Activated CD8-positive, alpha-beta T cell treated with anti-CD3 and anti-CD28 coated beads for 36 hours (primary cell): ENCODE results near the gene RPLP2. TPM values are rescaled to one million over a fixed set of nuclear protein-coding genes. Genes with fewer than 3 reads are reported as not detected.
A peak's percentile ranks its signal among the peaks of the same experiment; 100 is the strongest.

Experiments
- ATAC-seq: fragments of 200-7000 bp; cut with Tn5 transposase; one replicate; pipeline ENCODE4 v1.10.0; 2021; ENCODE audit warnings: mild to moderate bottlenecking, moderate library complexity
- CTCF ChIA-PET: fragments of 350-600 bp; sonication (Branson Sonifier 250); formaldehyde crosslinking; loops from one replicate; lab custom pipeline; 2021; ENCODE audit warnings: antibody characterized with exemption; lab: Charles Lee
- POLR2A ChIA-PET: fragments of 350-600 bp; sonication (Branson Sonifier 250); formaldehyde crosslinking; loops from one replicate; lab custom pipeline; 2021; ENCODE audit warnings: antibody characterized with exemption; lab: Charles Lee
- DNase-seq: peaks from one replicate; pipeline ENCODE4 v3.0.0-alpha.2; 2020
- H3K27ac Mint-ChIP-seq: one replicate; pipeline ENCODE4 v1.8.0; 2021; ENCODE audit warnings: mild to moderate bottlenecking, mixed read lengths
- H3K27me3 Mint-ChIP-seq: one replicate; pipeline ENCODE4 v1.8.0; 2021; ENCODE audit warnings: mixed read lengths
- H3K36me3 Mint-ChIP-seq: one replicate; pipeline ENCODE4 v1.8.0; 2021; ENCODE audit warnings: low read depth, mixed read lengths
- H3K4me1 Mint-ChIP-seq: one replicate; pipeline ENCODE4 v1.8.0; 2021; ENCODE audit warnings: low read depth, mixed read lengths
- H3K4me3 Mint-ChIP-seq: one replicate; pipeline ENCODE4 v1.8.0; 2021; ENCODE audit warnings: mild to moderate bottlenecking, moderate library complexity, mixed read lengths
- H3K9me3 Mint-ChIP-seq: one replicate; pipeline ENCODE4 v1.8.0; 2021; ENCODE audit warnings: mixed read lengths
- intact Hi-C: fragments of 100-400 bp; cut with micrococcal nuclease; formaldehyde crosslinking; loops from one replicate; pipeline ENCODE4 v1.10.0; 2022
- total RNA-seq, 2 experiments: library from RNA; stranded (reverse); gene quantifications; one replicate each; pipeline ENCODE4 v1.2.3, GENCODE V29; 2021
- TF ChIP-seq, protein P1 (sequence below): fragments of 200-600 bp; IDR thresholded peaks from one replicate; pipeline ENCODE4 v1.8.0; 2022; ENCODE audit warnings: antibody characterized with exemption, mild to moderate bottlenecking

Gene RPLP2
- total RNA-seq, 2 experiments from 2014 or later, result 3,638 to 3,686 TPM

DNA sequence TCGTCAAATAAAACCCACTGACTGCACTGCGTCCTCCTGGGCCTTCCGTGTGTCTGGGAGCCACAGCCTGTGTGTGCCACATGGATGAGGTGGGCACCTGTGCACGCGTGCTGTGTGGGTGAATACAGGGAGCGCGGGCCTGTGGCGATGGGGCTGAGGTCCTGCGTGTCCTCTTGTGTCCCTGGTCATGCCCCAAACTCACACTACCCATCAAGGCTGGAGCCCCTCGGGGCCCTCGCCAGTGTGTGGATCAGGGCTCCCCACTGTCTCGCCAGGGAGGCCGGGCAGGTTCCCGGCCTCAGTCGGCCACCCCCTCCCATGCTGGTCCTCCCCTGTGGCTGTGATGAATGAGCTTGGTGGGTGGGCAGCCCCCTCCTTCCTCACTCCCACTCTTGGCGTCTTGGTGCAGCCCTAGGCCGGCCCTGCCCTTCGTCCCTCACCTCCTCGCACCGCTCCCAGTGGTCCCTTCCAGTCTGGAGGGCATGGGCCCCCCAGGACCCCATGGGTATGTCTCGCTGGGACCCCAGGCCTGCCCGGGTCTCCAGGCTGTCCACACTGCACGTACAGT is 22.3 kb downstream of the RPLP2 start:
- Mint-ChIP-seq H3K27me3 (peaks cover 40% of the 10 kb centered on the region), H3K4me1 (peaks cover 37% of the 10 kb centered on the region), H3K9me3 (no peaks in the 10 kb centered on the region), H3K36me3 (no peaks in the 10 kb centered on the region), H3K27ac (no peak overlapping the region), H3K4me3 (no peak overlapping the region)
- DNase-seq (no peak), ATAC-seq (no peak)
- intact Hi-C loops, result no loop called here
- ChIA-PET CTCF (interaction anchor here (1.2 to 2.4 kb wide), 2 partner anchors 12 to 106 kb away, joined by 3 to 11 read pairs; partner anchors contain the start of gene PNPLA2), POLR2A (interaction anchor here (0.6 to 21.1 kb wide), 3 partner anchors 9 to 79 kb away, joined by 3 to 273 read pairs (median 81); partner anchors contain the start of genes PNPLA2, POLR2L, RPLP2 and TSPAN4)
- TF ChIP-seq, protein P1, sequence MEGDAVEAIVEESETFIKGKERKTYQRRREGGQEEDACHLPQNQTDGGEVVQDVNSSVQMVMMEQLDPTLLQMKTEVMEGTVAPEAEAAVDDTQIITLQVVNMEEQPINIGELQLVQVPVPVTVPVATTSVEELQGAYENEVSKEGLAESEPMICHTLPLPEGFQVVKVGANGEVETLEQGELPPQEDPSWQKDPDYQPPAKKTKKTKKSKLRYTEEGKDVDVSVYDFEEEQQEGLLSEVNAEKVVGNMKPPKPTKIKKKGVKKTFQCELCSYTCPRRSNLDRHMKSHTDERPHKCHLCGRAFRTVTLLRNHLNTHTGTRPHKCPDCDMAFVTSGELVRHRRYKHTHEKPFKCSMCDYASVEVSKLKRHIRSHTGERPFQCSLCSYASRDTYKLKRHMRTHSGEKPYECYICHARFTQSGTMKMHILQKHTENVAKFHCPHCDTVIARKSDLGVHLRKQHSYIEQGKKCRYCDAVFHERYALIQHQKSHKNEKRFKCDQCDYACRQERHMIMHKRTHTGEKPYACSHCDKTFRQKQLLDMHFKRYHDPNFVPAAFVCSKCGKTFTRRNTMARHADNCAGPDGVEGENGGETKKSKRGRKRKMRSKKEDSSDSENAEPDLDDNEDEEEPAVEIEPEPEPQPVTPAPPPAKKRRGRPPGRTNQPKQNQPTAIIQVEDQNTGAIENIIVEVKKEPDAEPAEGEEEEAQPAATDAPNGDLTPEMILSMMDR, result no peak

GRCh38 chr11:832529-833113 is 22.9 kb downstream of the RPLP2 start, which contains the start of gene CD151:
CD151 (plus strand) TSS chr11:832952; CDS start chr11:836070, 3,118 bp downstream.
- DNase-seq (peak; percentile 66), ATAC-seq (peak; percentile 46)
- no peak within 1 kb of the TSS for H3K27ac Mint-ChIP-seq
- peaks cover 37% of the 10 kb centered on the region for H3K27me3 Mint-ChIP-seq
- ChIA-PET CTCF (interaction anchor here (1.2 to 2.4 kb wide), 2 partner anchors 13 to 106 kb away, joined by 3 to 11 read pairs; partner anchors contain the start of gene PNPLA2), POLR2A (interaction anchor here (1.0 to 21.1 kb wide), 3 partner anchors 9 to 17 kb away, joined by 3 to 273 read pairs (median 81); partner anchors contain the start of genes PNPLA2, POLR2L, RPLP2 and TSPAN4)
- no peaks in the 10 kb centered on the region for H3K36me3 Mint-ChIP-seq
- H3K9me3 Mint-ChIP-seq, result no peaks in the 10 kb centered on the region
- intact Hi-C loops, result no loop called here
- TF ChIP-seq, protein P1, result no peak
- peak within 1 kb of the TSS; percentile 64 for H3K4me3 Mint-ChIP-seq
- H3K4me1 Mint-ChIP-seq, result peaks cover 34% of the 10 kb centered on the region

- Mint-ChIP-seq H3K9me3 (no peaks in the 10 kb centered on the region), H3K4me3 (peak overlapping the region; percentile 64), H3K27me3 (peaks cover 31% of the 10 kb centered on the region), H3K36me3 (peaks cover 3% of the 10 kb centered on the region), H3K27ac (no peak overlapping the region), H3K4me1 (peaks cover 30% of the 10 kb centered on the region)
- DNase-seq, result peak; percentile 65
- CTCF ChIA-PET, result interaction anchor here (1.0 to 2.4 kb wide), 3 partner anchors 14 to 107 kb away, joined by 3 to 11 read pairs (median 3); partner anchors contain the start of gene PNPLA2
- POLR2A ChIA-PET, result interaction anchor here (1.0 to 21.1 kb wide), 4 partner anchors 8 to 17 kb away, joined by 3 to 273 read pairs (median 46); partner anchors contain the start of genes PNPLA2, POLR2L, RPLP2 and TSPAN4
- intact Hi-C loops, result no loop called here
- ATAC-seq, result peak; percentile 38
- TF ChIP-seq, protein P1, result no peak
Observed at GRCh38 chr11:833114-833791, 23.5 kb downstream of the RPLP2 start.

DNA sequence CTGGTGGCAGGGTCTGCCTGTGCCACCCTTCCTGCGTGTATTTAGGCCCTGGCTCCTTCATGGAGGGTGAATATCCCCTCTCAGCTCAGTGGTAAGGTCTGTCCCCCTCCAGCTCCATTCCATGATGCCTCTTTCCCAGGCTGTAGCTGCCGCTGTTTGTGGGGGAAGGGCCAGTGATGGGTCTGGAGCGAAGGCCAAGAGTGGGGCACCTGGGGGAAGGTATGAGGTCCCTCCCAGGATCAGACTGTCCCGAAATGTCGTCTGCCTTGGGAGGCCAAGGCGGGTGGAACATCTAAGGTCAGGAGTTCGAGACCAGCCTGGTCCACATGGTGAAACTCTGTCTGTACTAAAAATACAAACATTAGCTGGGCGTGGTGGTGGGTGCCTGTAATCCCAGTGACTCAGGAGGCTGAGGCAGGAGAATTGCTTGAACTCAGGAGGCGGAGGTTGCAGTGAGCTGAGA is 24.1 kb downstream of the RPLP2 start:
- H3K27ac Mint-ChIP-seq, result no peak overlapping the region
- peak overlapping the region; percentile 64 for H3K4me3 Mint-ChIP-seq
- peaks cover 29% of the 10 kb centered on the region for H3K4me1 Mint-ChIP-seq

More for the DNA sequence above, 24.1 kb downstream of the RPLP2 start:
- Mint-ChIP-seq H3K27me3 (peaks cover 26% of the 10 kb centered on the region), H3K9me3 (no peaks in the 10 kb centered on the region), H3K36me3 (peaks cover 4% of the 10 kb centered on the region)
- CTCF ChIA-PET, result interaction anchor here (1.0 to 1.3 kb wide), 2 partner anchors 14 to 23 kb away, joined by 3 to 6 read pairs; no protein-coding TSS in a partner anchor
- POLR2A ChIA-PET, result interaction anchor here (1.1 to 21.1 kb wide), 3 partner anchors 9 to 18 kb away, joined by 3 to 273 read pairs (median 11); partner anchors contain the start of genes PNPLA2, RPLP2 and TSPAN4
- intact Hi-C loops, result no loop called here
- TF ChIP-seq, protein P1, result no peak
- no peak for ATAC-seq
- no peak for DNase-seq
